Activated B cell treated with CpG ODN at 0.5 μM for 24 hours (primary cell): ENCODE data around the gene PGBD5. TPM values are rescaled to one million over a fixed set of nuclear protein-coding genes. Genes with fewer than 3 reads are reported as not detected.
A peak's percentile ranks its signal among the peaks of the same experiment; 100 is the strongest.

Source experiments
- ATAC-seq: fragments of 200-7000 bp; cut with Tn5 transposase; one replicate; pipeline ENCODE4 v1.10.0; 2021; ENCODE audit warnings: low read depth, mild to moderate bottlenecking, moderate library complexity
- CTCF ChIA-PET: fragments of 350-600 bp; sonication (Branson Sonifier 250); formaldehyde crosslinking; loops from one replicate; lab custom pipeline; 2021; ENCODE audit warnings: antibody characterized with exemption; lab: Charles Lee
- POLR2A ChIA-PET: fragments of 350-600 bp; sonication (Branson Sonifier 250); formaldehyde crosslinking; loops from one replicate; lab custom pipeline; 2021; ENCODE audit warnings: antibody characterized with exemption; lab: Charles Lee
- DNase-seq: peaks from one replicate; pipeline ENCODE4 v3.0.0; 2022
- H3K27ac Mint-ChIP-seq: one replicate; pipeline ENCODE4 v1.8.0; 2020; ENCODE audit warnings: mixed read lengths
- H3K27me3 Mint-ChIP-seq: one replicate; pipeline ENCODE4 v1.8.0; 2021; ENCODE audit warnings: mixed read lengths
- H3K36me3 Mint-ChIP-seq: one replicate; pipeline ENCODE4 v1.8.0; 2021; ENCODE audit warnings: low read depth, mixed read lengths
- H3K4me1 Mint-ChIP-seq: one replicate; pipeline ENCODE4 v1.8.0; 2021; ENCODE audit warnings: mixed read lengths
- H3K4me3 Mint-ChIP-seq: one replicate; pipeline ENCODE4 v1.8.0; 2020; ENCODE audit warnings: mild to moderate bottlenecking, mixed read lengths
- H3K9me3 Mint-ChIP-seq: one replicate; pipeline ENCODE4 v1.8.0; 2020; ENCODE audit warnings: mixed read lengths
- intact Hi-C: fragments of 100-400 bp; cut with micrococcal nuclease; formaldehyde crosslinking; loops from one replicate; pipeline ENCODE4 v1.15.1; 2024
- total RNA-seq: library from RNA; stranded (reverse); gene quantifications from 2 replicates; pipeline ENCODE4 v1.2.3, GENCODE V29; 2022
- TF ChIP-seq, protein P1 (sequence below): fragments of 200-600 bp; IDR thresholded peaks from one replicate; pipeline ENCODE4 v1.8.0; 2022; ENCODE audit warnings: antibody characterized with exemption, mild to moderate bottlenecking

Gene PGBD5
- total RNA-seq, 1 donor from 2014 or later, result not detected

DNA sequence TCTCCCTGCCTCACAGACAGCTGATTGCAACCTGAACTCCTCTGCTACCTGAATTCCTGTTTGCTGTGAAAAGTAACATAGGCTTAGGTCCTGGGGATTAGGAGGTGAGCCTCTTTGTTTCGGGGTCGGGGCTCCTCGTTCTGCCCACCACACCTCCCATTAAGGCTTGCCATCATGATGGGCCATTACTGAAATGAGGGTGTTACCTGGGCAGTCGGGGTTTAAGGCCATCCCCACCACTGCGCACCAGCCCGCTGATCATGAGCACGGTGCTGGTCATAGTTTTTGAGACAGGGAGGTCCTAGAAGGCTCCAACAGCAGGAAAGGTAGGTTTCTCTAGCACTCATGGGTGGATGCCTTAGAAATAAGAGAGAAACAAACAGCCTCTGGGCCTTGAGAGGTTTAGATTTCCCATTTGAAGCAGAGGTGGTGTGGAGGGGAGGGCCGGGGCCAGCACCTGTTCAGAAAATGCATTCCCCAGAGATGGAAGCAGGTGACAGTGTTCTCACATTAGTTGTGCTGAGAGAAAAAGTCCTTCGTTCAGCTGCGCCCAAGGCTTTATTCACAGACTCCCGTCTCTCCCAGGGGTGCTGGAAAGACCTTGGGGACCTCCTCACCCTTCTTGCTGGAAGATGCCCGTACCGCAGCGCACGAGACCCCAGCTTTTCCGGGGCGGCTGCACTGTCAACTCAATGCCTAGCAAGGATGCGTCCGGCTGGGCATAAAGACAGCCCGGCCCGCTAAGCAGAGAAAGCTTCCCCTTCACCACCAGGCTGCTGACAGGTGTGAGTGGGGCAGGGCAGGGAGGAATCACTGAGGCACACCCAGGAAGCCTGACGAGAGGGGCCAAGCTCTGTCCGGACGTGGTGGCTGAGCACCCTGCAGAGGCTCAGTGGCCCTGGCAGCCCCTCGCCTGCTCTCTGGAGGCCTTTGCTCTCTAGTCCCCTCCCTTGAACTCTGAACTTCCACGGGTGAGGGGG is 125.5 kb downstream of the PGBD5 start:
- Mint-ChIP-seq H3K4me3 (peak overlapping the region; percentile 49), H3K36me3 (no peaks in the 10 kb centered on the region), H3K27ac (peak overlapping the region; percentile 81), H3K27me3 (no peaks in the 10 kb centered on the region), H3K4me1 (peaks cover 53% of the 10 kb centered on the region), H3K9me3 (no peaks in the 10 kb centered on the region)
- DNase-seq (no peak), ATAC-seq (peak; percentile 69)
- POLR2A ChIA-PET, result interaction anchor here (1.0 to 1.8 kb wide), 5 partner anchors 9 to 191 kb away, joined by 3 to 7 read pairs (median 7); no protein-coding TSS in a partner anchor
- CTCF ChIA-PET, result interaction anchor here (0.6 kb wide), 1 partner anchor 9 kb away, joined by 3 read pairs; no protein-coding TSS in a partner anchor
- intact Hi-C loops, result loop anchor here (1.0 to 10.0 kb wide), 5 partner anchors 9 to 456 kb away; partner anchors contain the start of gene GALNT2
- TF ChIP-seq, protein P1, sequence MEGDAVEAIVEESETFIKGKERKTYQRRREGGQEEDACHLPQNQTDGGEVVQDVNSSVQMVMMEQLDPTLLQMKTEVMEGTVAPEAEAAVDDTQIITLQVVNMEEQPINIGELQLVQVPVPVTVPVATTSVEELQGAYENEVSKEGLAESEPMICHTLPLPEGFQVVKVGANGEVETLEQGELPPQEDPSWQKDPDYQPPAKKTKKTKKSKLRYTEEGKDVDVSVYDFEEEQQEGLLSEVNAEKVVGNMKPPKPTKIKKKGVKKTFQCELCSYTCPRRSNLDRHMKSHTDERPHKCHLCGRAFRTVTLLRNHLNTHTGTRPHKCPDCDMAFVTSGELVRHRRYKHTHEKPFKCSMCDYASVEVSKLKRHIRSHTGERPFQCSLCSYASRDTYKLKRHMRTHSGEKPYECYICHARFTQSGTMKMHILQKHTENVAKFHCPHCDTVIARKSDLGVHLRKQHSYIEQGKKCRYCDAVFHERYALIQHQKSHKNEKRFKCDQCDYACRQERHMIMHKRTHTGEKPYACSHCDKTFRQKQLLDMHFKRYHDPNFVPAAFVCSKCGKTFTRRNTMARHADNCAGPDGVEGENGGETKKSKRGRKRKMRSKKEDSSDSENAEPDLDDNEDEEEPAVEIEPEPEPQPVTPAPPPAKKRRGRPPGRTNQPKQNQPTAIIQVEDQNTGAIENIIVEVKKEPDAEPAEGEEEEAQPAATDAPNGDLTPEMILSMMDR, result no peak

DNA sequence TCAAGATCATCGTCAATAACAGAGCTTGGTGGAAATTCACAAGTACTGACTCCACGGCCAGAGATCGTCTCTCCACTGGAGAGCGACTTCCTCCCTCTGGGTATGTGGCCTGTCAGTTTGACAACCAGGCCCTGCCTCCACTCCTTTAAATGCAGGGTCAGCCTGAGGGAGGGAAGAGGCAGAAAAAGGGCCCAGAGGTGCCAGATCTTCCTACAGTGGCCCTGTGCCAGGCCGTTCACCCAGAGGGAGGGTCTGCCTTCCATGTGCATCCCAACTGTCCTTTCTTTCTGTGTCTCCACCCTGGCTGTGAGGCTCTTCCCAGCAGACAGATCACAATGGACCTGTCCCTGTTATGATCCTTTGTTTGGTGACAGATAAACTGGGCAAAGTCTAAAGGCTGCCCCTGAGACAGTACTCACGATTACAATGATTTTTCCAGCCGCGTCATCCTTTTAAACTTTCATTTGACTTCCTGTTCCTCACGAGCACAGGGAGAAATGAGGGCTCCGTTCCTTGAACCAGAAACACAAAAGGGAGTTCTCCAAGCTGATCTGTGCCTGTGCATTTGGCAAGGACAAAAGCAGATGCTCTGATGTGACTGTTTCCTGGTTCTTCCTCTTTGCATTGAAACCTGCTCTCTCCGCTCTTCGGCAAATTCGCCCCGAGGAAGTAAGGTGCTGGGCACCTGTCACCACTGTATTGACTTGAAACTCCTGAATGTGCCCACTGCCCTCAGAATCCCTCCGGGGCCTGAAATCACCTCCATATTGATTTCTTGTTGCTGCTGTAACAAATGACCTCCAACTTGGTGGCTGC is 126.7 kb downstream of the PGBD5 start:
- Mint-ChIP-seq H3K36me3 (no peaks in the 10 kb centered on the region), H3K4me1 (peaks cover 51% of the 10 kb centered on the region), H3K27me3 (no peaks in the 10 kb centered on the region), H3K9me3 (no peaks in the 10 kb centered on the region), H3K27ac (peak overlapping the region; percentile 71), H3K4me3 (peak overlapping the region; percentile 29)
- intact Hi-C loops, result loop anchor here (5.0 to 10.0 kb wide), 4 partner anchors 132 to 455 kb away; partner anchors contain the start of gene GALNT2
- POLR2A ChIA-PET, result no interaction called here
- CTCF ChIA-PET, result no interaction called here
- TF ChIP-seq, protein P1, result no peak
- DNase-seq (no peak), ATAC-seq (no peak)

DNA sequence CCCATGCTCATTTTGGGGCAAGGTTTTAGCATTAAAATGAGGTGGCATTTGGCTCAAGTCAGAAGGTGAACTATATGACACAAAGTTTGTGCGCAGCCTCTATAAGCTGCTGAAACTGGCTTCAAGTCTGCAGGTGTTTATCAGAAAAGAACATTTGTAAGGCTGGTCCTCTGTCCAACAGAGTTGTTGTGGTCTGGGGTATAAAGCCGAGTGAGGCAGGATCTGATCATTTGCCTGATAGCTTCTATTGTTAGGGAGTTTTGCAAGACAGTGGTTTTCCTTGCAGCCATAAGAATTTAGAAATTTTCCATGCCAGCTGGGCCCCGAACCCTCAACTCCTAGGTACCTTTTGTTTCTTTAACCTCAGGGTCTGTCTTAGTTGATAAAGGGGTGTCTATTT is 130.8 kb downstream of the PGBD5 start:
- ChIA-PET POLR2A (no interaction called here), CTCF (interaction anchor here (0.6 kb wide), 1 partner anchor 10 kb away, joined by 3 read pairs; no protein-coding TSS in a partner anchor)
- DNase-seq (no peak), ATAC-seq (no peak)
- TF ChIP-seq, protein P1, result no peak
- Mint-ChIP-seq H3K4me3 (no peak overlapping the region), H3K4me1 (peaks cover 50% of the 10 kb centered on the region), H3K27ac (no peak overlapping the region), H3K27me3 (no peaks in the 10 kb centered on the region), H3K36me3 (no peaks in the 10 kb centered on the region), H3K9me3 (no peaks in the 10 kb centered on the region)
- intact Hi-C loops, result no loop called here

DNA sequence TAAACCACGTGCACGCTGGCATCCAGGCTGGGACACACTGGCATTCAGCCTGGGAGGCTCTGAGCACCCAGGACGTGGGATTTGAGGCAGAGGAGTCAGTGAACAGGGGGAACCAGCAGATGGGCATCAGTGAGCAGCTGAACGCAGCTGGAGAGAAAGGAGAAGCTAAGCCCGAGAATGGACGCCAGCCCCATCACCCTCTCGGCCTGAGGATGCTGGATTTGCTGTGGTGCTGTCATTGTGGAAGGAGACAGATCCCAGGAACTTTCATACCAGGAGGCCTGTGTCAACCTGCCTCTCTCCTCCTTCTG is 132.8 kb downstream of the PGBD5 start:
- Mint-ChIP-seq H3K9me3 (no peaks in the 10 kb centered on the region), H3K36me3 (no peaks in the 10 kb centered on the region), H3K4me1 (peaks cover 53% of the 10 kb centered on the region), H3K27ac (peak overlapping the region; percentile 18), H3K4me3 (no peak overlapping the region), H3K27me3 (no peaks in the 10 kb centered on the region)
- TF ChIP-seq, protein P1, result no peak
- DNase-seq, result no peak
- ATAC-seq, result no peak
- CTCF ChIA-PET, result interaction anchor here (1.3 kb wide), 1 partner anchor 632 kb away, joined by 4 read pairs; no protein-coding TSS in a partner anchor
- intact Hi-C loops, result loop anchor here (5.0 kb wide), 1 partner anchor 81 kb away; no protein-coding TSS in a partner anchor
- POLR2A ChIA-PET, result no interaction called here
